Peyer's patch (tissue), 4 donors: ENCODE measurements around the gene RTP5. TPM values are rescaled to one million over a fixed set of nuclear protein-coding genes. Genes with fewer than 3 reads are reported as not detected.
A peak's percentile ranks its signal among the peaks of the same experiment; 100 is the strongest.

Source experiments
- DNase-seq, 3 donors: peaks; one replicate each; pipeline ENCODE4 v3.0.0-alpha.2; 2017 to 2019
- H3K27ac ChIP-seq, 4 donors: fragments of 200-600 bp; sonication (generic); one replicate each; pipeline ENCODE4 v1.5.1; 2016 to 2019
- H3K27me3 ChIP-seq, 2 donors: fragments of 200-600 bp; sonication (generic); one replicate each; pipeline ENCODE4 v1.5.1; 2019
- H3K36me3 ChIP-seq, 3 donors: fragments of 200-600 bp; sonication (generic); one replicate each; pipeline ENCODE4 v1.5.1; 2016 to 2019
- H3K4me1 ChIP-seq, 4 donors: fragments of 200-600 bp; sonication (generic); one replicate each; pipeline ENCODE4 v1.5.1; 2016 to 2019
- H3K4me3 ChIP-seq, 4 donors: fragments of 200-600 bp; sonication (generic); 1 replicate in 3 of 4; 2 replicates in 1 of 4; pipeline ENCODE4 v1.5.1; 2016 to 2019; ENCODE audit warnings: mild to moderate bottlenecking in 1 of 4
- H3K9me3 ChIP-seq, 4 donors: fragments of 200-600 bp; sonication (generic); one replicate each; pipeline ENCODE4 v1.5.1; 2016 to 2019; ENCODE audit warnings: mild to moderate bottlenecking in 1 of 4
- POLR2A ChIP-seq, 2 donors: fragments of 450-650 bp; IDR thresholded peaks; one replicate each; pipeline ENCODE4 v1.5.1; 2017; ENCODE audit warnings: antibody characterized with exemption in 2 of 2, mild to moderate bottlenecking in 2 of 2, moderate library complexity in 2 of 2
- total RNA-seq, 4 donors: library from RNA; depleted of rRNA; stranded (reverse); fragments of >200 nt; gene quantifications; one replicate each; pipeline ENCODE4 v1.1.0, GENCODE V29; 2016
- TF ChIP-seq, protein P1 (sequence below), 6 experiments: fragments of 450-650 bp in 4 of 6; fragments of 200-600 bp in 2 of 6; sonication (generic) in 1 of 6; IDR thresholded peaks; one replicate each; pipeline ENCODE4 v1.5.1; 2017 to 2019; ENCODE audit warnings: antibody characterized with exemption in 6 of 6, mild to moderate bottlenecking in 3 of 6, moderate library complexity in 1 of 6

Gene RTP5
- total RNA-seq, 4 donors from 2014 or later: 0.54 TPM; not detected in 3

DNA sequence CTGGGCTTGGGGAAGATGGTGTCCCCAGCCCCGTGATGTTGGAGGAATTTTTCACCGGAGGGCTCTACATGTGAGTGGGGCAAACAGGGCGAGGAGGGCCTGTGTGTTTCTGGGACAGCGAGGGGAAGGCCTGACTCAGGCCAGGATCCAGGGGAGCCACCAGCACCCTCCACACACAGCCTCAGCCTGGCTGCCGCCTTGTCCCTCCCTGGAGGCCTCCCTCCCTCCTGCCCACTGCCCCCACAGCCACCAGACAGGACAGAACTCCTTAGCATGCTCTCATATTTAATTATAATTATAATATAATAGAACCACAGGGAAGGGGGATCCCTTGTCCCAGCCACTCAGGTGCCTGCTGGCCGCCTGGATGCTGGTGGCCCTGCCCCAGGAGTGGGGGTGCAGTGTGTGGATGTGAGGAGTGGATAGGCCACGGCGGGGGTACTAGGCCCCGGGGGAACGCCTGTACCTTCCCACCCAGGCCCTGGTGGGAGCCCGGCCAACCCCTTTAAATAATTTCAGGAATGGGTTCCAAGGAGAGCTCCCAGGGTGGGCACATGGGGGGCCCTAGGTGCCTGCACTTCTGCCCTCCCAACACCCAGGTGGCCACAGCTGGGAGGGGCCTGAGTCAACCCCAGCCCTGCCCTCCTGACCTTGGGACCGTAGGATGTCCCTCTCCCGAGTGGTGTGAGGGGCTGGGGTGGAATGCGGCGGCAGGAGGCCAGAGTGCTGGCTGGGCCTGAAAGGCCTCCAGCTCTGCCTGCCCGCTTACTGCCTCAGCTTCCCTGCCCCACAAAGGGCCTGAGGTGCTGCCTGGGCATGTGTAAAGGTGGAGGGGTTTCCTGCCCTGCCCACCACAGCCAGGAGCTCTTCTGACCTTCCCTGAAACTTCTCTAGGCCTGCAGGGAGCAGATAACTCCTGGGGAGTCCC is 19.6 kb upstream of the RTP5 start:
- Histone ChIP-seq H3K36me3 (no peaks in the 10 kb centered on the region), H3K4me3 (no peak overlapping the region), H3K27ac (no peak overlapping the region), H3K9me3 (no peaks in the 10 kb centered on the region), H3K4me1 (peaks cover 0 to 7% (median under 1%) of the 10 kb centered on the region in 4 donors), H3K27me3 (no peaks in the 10 kb centered on the region)
- TF ChIP-seq, protein P1, sequence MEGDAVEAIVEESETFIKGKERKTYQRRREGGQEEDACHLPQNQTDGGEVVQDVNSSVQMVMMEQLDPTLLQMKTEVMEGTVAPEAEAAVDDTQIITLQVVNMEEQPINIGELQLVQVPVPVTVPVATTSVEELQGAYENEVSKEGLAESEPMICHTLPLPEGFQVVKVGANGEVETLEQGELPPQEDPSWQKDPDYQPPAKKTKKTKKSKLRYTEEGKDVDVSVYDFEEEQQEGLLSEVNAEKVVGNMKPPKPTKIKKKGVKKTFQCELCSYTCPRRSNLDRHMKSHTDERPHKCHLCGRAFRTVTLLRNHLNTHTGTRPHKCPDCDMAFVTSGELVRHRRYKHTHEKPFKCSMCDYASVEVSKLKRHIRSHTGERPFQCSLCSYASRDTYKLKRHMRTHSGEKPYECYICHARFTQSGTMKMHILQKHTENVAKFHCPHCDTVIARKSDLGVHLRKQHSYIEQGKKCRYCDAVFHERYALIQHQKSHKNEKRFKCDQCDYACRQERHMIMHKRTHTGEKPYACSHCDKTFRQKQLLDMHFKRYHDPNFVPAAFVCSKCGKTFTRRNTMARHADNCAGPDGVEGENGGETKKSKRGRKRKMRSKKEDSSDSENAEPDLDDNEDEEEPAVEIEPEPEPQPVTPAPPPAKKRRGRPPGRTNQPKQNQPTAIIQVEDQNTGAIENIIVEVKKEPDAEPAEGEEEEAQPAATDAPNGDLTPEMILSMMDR (IDR thresholded peaks at IDR 0.05): no peak
- no peak for TF ChIP-seq POLR2A (IDR thresholded peaks at IDR 0.05)
- DNase-seq: peak in 2 of 3 donors; percentile 13 to 24

DNA sequence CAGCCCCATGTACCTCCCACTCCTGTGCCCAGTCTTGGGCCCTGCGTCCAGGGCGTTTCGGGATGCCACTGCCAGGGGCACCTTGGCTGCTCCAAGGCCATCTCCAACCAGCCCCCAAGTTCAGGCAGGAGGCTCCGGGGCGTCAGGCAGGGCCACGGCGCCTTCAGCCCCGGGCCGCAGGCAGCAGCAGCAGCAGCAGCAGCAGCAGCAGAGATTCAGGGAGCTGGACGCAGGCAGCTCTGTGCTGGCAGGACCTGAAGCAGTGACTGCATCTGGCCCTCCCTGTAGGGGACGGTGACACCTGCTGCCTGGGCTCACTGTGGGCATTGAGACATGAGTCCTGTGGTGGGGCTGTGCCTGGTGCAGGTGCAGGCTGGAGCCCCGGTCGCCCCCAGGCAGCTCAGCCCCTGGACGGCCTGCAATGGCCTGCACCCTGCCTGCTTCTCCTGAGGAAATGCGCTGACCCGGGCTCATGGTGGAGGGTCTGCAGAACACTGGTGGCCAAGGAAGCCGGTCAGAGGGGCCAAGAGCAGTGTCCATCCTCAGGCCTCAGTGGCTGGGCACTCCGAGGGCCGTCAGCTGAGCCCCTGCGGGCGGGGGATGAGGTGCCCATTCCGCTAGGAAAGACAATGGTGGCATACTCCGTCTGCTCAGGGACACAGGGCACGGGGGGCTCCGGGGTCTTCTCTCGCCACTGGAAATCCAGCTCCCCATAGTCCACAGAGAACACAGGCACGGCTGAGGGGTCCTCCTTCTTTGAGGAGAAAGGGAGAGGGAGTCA is 18.8 kb upstream of the RTP5 start:
- peak in 2 of 3 donors; percentile 1 to 44 for DNase-seq
- H3K9me3 ChIP-seq: no peaks in the 10 kb centered on the region
- no peaks in the 10 kb centered on the region for H3K36me3 ChIP-seq
- TF ChIP-seq, protein P1 (IDR thresholded peaks at IDR 0.05): no peak
- no peak for TF ChIP-seq POLR2A (IDR thresholded peaks at IDR 0.05)
- H3K4me3 ChIP-seq: no peak overlapping the region
- H3K4me1 ChIP-seq: no peaks in the 10 kb centered on the region
- H3K27me3 ChIP-seq: no peaks in the 10 kb centered on the region
- H3K27ac ChIP-seq: no peak overlapping the region

DNA sequence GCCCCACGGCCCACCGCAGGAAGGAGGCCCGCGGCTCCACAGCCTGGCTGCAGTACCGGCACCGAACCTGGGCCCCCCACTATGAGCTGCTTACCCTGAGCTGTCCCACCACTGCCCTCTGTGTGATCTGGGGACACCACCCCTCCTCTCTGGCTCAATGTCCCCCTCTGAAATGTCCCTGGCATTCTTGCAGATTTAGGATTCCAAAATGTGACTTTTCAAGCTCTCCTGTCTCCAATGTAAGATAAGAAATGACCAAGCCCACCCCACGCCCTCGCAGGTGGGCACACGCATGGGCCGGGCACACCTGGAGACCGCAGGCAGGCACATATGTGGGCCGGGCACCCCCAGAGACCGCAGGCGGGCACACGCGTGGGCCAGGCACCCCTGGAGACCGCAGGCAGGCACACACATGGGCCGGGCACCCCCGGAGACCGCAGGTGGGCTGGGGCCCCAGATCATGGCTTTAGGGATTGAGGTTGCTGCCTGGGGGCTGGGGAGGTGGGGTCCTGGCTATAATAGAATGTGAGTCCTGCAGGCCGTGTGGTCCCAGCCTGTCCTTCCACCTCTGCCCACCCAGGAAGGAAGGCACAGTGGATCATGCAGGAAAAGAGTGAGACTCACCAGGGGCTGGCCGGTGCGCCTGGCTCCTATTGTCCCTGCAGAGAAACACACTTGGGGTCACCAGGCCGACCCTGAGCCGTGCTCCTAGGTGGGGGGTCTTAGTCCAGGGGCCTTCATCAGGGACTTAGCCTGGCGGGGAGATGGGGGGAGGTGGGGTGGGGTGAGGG is 18.0 kb upstream of the RTP5 start:
- Histone ChIP-seq H3K27me3 (no peaks in the 10 kb centered on the region), H3K27ac (no peak overlapping the region), H3K9me3 (no peaks in the 10 kb centered on the region), H3K4me1 (no peaks in the 10 kb centered on the region), H3K36me3 (no peaks in the 10 kb centered on the region), H3K4me3 (no peak overlapping the region)
- peak in 1 of 3 donors; percentile 39 for DNase-seq
- TF ChIP-seq, protein P1 (IDR thresholded peaks at IDR 0.05): no peak
- no peak for TF ChIP-seq POLR2A (IDR thresholded peaks at IDR 0.05)

DNA sequence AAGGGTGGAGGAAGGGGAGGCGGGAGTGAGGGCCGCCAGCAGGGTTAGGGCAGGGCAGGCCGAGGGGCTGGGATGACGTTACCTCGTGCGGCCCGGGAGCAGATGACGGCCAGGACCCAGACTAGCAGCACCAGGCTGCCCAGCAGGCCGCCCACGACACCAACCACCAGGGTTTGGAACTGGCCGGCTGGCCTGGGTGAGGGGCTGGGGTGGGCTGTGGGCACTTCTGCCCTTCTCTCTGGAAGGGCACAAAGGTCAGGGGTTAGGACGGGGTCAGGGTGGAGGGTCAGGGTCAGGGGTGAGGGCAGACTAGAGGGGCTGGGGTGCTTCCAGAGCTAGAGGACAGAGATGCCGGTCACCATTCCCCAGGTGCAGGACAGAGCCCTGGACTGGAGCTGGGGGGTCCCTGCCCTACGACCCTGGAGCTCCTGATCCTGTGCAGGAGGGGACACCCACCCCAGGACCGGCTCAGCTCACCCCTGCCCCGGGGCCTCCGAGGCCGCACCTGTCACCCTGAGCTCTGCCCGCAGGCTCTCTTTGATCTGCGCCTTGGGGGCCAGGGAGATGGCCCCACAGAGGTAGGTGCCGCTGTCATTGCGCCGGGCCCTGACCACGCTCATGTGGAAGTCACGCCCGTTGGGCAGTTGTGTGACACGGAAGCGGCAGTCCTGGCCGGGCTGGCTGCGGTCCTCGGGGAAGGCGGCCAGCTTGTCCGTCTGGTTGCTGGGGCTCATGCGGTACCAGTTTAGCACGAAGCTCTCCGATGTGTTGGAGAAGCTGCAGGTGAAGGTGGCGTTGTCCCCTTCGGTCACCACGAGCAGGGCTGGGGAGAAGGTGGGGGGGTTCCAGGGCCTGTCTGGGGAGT is 17.2 kb upstream of the RTP5 start:
- no peak for TF ChIP-seq POLR2A (IDR thresholded peaks at IDR 0.05)
- TF ChIP-seq, protein P1 (IDR thresholded peaks at IDR 0.05): no peak
- Histone ChIP-seq H3K27me3 (no peaks in the 10 kb centered on the region), H3K4me1 (no peaks in the 10 kb centered on the region), H3K27ac (no peak overlapping the region), H3K9me3 (no peaks in the 10 kb centered on the region), H3K4me3 (no peak overlapping the region), H3K36me3 (no peaks in the 10 kb centered on the region)
- peak in 1 of 3 donors; percentile 40 for DNase-seq
